HepG2 (cell line): Measurements from ENCODE around the gene NSUN5. TPM values are rescaled to one million over a fixed set of nuclear protein-coding genes. Genes with fewer than 3 reads are reported as not detected.

ENCODE experiments used
- AGO2 ChIP-seq: fragments of 200-400 bp; formaldehyde crosslinking; optimal IDR thresholded peaks from 2 replicates; pipeline ENCODE3; 2017; ENCODE audit warnings: mild to moderate bottlenecking, low read depth, low read length, moderate library complexity
- AHR ChIP-seq: IDR thresholded peaks from 2 replicates; pipeline ENCODE4 v1.6.1; 2018; ENCODE audit warnings: missing genetic modification reagents, missing compliant biosample characterization
- AKAP8 ChIP-seq: sonication (generic); formaldehyde crosslinking; IDR thresholded peaks from 2 replicates; pipeline ENCODE4 v1.5.1; 2020; ENCODE audit warnings: mild to moderate bottlenecking, missing genetic modification reagents
- ATF1 ChIP-seq: IDR thresholded peaks from 2 replicates; pipeline ENCODE4 v1.6.1; 2016; ENCODE audit warnings: mild to moderate bottlenecking, control low read depth
- EZH2 ChIP-seq: conservative IDR thresholded peaks from 2 replicates; pipeline ENCODE4 v1.6.1; 2012; ENCODE audit warnings: mild to moderate bottlenecking, low read depth, low read length, moderate library complexity
- FOXO1 ChIP-seq: sonication (generic); formaldehyde crosslinking; IDR thresholded peaks from 2 replicates; pipeline ENCODE4 v1.4.0; 2020; ENCODE audit warnings: missing genetic modification reagents
- HDAC1 ChIP-seq: sonication (generic); formaldehyde crosslinking; IDR thresholded peaks from 2 replicates; pipeline ENCODE4 v1.5.1; 2020; ENCODE audit warnings: mild to moderate bottlenecking, missing genetic modification reagents
- HOXD1 ChIP-seq: sonication (generic); formaldehyde crosslinking; IDR thresholded peaks from 2 replicates; pipeline ENCODE4 v1.5.0; 2020; ENCODE audit warnings: missing genetic modification reagents
- JARID2 ChIP-seq: sonication (generic); formaldehyde crosslinking; IDR thresholded peaks from 2 replicates; pipeline ENCODE4 v1.8.1; 2023; ENCODE audit warnings: missing genetic modification reagents, inconsistent platforms; ENCODE audit not compliant: insufficient replicate concordance
- NR2F1 ChIP-seq, 2 experiments: fragments of 450-650 bp in 1 of 2; formaldehyde crosslinking in 1 of 2; IDR thresholded peaks; 2 replicates each; pipeline versions ENCODE4 v1.5.0 to v1.6.1; 2016 to 2020; ENCODE audit warnings: mild to moderate bottlenecking in 1 of 2, missing compliant biosample characterization in 1 of 2, missing genetic modification reagents in 1 of 2, moderate library complexity in 1 of 2
- RARG ChIP-seq: sonication (generic); formaldehyde crosslinking; IDR thresholded peaks from 2 replicates; pipeline ENCODE4 v1.4.0; 2020; ENCODE audit warnings: low read depth, mild to moderate bottlenecking, missing genetic modification reagents
- SMC3 ChIP-seq: IDR thresholded peaks from 2 replicates; pipeline ENCODE4 v1.6.1; 2011; ENCODE audit warnings: low read length, improper control_type of control experiment
- ZFP36L1 ChIP-seq: sonication (generic); formaldehyde crosslinking; IDR thresholded peaks from 2 replicates; pipeline ENCODE4 v1.8.0; 2022; ENCODE audit warnings: mild to moderate bottlenecking, missing genetic modification reagents, moderate library complexity
- ZNF224 ChIP-seq: sonication (generic); formaldehyde crosslinking; IDR thresholded peaks from 2 replicates; pipeline ENCODE4 v1.5.0; 2020; ENCODE audit warnings: mild to moderate bottlenecking, missing genetic modification reagents
- ZNF333 ChIP-seq: sonication (generic); formaldehyde crosslinking; IDR thresholded peaks from 2 replicates; pipeline ENCODE4 v1.4.0; 2020; ENCODE audit warnings: mild to moderate bottlenecking, missing genetic modification reagents, borderline replicate concordance
- ZNF468 ChIP-seq: sonication (generic); formaldehyde crosslinking; IDR thresholded peaks from 2 replicates; pipeline ENCODE4 v1.8.0; 2022; ENCODE audit warnings: mild to moderate bottlenecking, moderate library complexity, missing genetic modification reagents
- ZNF557 ChIP-seq: sonication (generic); formaldehyde crosslinking; IDR thresholded peaks from 2 replicates; pipeline ENCODE4 v1.4.0; 2020; ENCODE audit warnings: missing genetic modification reagents
- ZNF615 ChIP-seq: sonication (generic); formaldehyde crosslinking; IDR thresholded peaks from 2 replicates; pipeline ENCODE4 v1.5.0; 2020; ENCODE audit warnings: mild to moderate bottlenecking, missing genetic modification reagents, borderline replicate concordance
- ZNF644 ChIP-seq: IDR thresholded peaks from 2 replicates; pipeline ENCODE4 v1.6.1; 2016; ENCODE audit warnings: low read depth
- ZNF746 ChIP-seq: sonication (generic); formaldehyde crosslinking; IDR thresholded peaks from 2 replicates; pipeline ENCODE4 v1.8.0; 2022; ENCODE audit warnings: mild to moderate bottlenecking, missing genetic modification reagents
- ZNF777 ChIP-seq: sonication (generic); formaldehyde crosslinking; IDR thresholded peaks from 2 replicates; pipeline ENCODE4 v1.4.0; 2020; ENCODE audit warnings: missing genetic modification reagents
- ZNF816 ChIP-seq: sonication (generic); formaldehyde crosslinking; IDR thresholded peaks from 2 replicates; pipeline ENCODE4 v1.8.0; 2022; ENCODE audit warnings: missing genetic modification reagents, mild to moderate bottlenecking, borderline replicate concordance
- polyA plus RNA-seq, 8 experiments: library from polyadenylated mRNA; depleted of rRNA in 3 of 8; stranded (reverse) in 7 of 8; unstranded in 1 of 8; fragments of >200 nt; fragmentation: Illumina TruSeq in 4 of 8; extraction: Trizol in 4 of 8; gene quantifications; 2 replicates each; pipeline versions ENCODE4 v1.2.1 to v1.2.3, GENCODE V29; 2011 to 2016; ENCODE audit warnings: low read depth in 4 of 8, missing spikeins in 1 of 8, mixed read lengths in 1 of 8; ENCODE audit not compliant: insufficient read depth in 1 of 8
- total RNA-seq, 5 experiments: library from RNA; depleted of rRNA; stranded (reverse); fragments of >200 nt; fragmentation: Illumina TruSeq; extraction: Trizol; gene quantifications; 2 replicates each; pipeline ENCODE4 v1.2.3, GENCODE V29; 2016; ENCODE audit warnings: low read depth in 1 of 5
- TF ChIP-seq, protein P1 (sequence below): sonication (generic); formaldehyde crosslinking; IDR thresholded peaks from 2 replicates; pipeline ENCODE4 v1.8.0; 2022; ENCODE audit warnings: mild to moderate bottlenecking, missing genetic modification reagents, borderline replicate concordance
- TF ChIP-seq, protein P2 (sequence below): sonication (generic); formaldehyde crosslinking; IDR thresholded peaks from 2 replicates; pipeline ENCODE4 v1.5.0; 2020; ENCODE audit warnings: missing genetic modification reagents
- TF ChIP-seq, protein P3 (sequence below): sonication (generic); formaldehyde crosslinking; IDR thresholded peaks from 2 replicates; pipeline ENCODE4 v1.4.0; 2020; ENCODE audit warnings: missing genetic modification reagents

Gene NSUN5
- total and polyA plus RNA-seq, 2 of the 13 experiments (the other 11 are each of a cell fraction or from before 2014, with no cell fraction given): 19.9 to 35.8 TPM

DNA sequence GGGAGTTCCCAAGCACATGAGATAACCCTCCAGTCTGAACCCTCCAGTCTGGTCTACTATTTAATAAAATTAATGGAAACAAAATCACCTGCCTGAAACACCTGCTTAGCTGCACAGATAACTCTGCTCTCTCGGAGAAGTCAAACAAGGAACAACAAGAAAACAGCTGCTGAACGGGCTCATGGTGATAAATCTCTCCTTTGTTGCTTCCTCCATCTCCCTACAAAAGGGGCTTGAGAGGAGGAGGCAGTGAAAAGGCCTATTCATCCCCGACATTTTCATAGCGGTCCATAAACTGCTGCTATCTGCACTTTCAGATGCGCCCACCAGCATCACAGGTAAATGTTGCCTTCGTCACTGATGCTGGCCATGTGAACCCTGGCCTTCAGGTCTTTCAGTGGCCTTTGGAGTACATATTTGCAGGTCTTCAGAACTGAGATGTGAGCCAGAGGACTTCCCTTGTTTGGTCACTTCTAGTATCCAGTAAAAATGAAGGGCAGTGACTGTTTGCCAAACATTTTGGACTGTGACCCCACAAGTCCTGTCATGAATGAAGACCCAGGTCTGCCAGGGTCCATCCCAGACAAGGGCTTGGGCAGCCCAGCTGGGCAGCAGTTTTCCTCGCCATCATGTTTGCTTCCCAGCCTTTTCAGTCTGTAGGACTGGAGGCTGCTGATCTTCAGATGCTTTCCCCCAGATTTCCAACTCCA, 35.2 kb upstream of the NSUN5 start (continued):
- TF ChIP-seq ZNF816 (CRISPR knock-in tag) (no peak), ZNF777 (no peak), NR2F1 (CRISPR knock-in tag; IDR thresholded peaks at IDR 0.05) (no peak), ZNF333 (CRISPR knock-in tag) (no peak), ZNF644 (no peak), HDAC1 (CRISPR knock-in tag) (peak; percentile 83), SMC3 (no peak), FOXO1 (CRISPR knock-in tag) (no peak), EZH2 (no peak), ATF1 (CRISPR knock-in tag) (no peak), ZNF746 (CRISPR knock-in tag) (no peak), ZNF557 (CRISPR knock-in tag) (no peak), AGO2 (no peak), AKAP8 (CRISPR knock-in tag) (no peak), AHR (no peak), JARID2 (CRISPR knock-in tag) (no peak), ZNF615 (CRISPR knock-in tag) (no peak), RARG (CRISPR knock-in tag) (no peak), ZNF224 (CRISPR knock-in tag) (no peak), HOXD1 (no peak), ZFP36L1 (CRISPR knock-in tag) (no peak), ZNF468 (CRISPR knock-in tag) (no peak)
- TF ChIP-seq, protein P1, sequence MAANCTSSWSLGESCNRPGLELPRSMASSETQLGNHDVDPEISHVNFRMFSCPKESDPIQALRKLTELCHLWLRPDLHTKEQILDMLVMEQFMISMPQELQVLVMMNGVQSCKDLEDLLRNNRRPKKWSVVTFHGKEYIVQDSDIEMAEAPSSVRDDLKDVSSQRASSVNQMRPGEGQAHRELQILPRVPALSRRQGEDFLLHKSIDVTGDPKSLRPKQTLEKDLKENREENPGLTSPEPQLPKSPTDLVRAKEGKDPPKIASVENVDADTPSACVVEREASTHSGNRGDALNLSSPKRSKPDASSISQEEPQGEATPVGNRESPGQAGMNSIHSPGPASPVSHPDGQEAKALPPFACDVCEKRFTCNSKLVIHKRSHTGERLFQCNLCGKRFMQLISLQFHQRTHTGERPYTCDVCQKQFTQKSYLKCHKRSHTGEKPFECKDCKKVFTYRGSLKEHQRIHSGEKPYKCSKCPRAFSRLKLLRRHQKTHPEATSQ: no peak
- TF ChIP-seq, protein P2, sequence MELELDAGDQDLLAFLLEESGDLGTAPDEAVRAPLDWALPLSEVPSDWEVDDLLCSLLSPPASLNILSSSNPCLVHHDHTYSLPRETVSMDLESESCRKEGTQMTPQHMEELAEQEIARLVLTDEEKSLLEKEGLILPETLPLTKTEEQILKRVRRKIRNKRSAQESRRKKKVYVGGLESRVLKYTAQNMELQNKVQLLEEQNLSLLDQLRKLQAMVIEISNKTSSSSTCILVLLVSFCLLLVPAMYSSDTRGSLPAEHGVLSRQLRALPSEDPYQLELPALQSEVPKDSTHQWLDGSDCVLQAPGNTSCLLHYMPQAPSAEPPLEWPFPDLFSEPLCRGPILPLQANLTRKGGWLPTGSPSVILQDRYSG (CRISPR knock-in tag): no peak
- TF ChIP-seq, protein P3, sequence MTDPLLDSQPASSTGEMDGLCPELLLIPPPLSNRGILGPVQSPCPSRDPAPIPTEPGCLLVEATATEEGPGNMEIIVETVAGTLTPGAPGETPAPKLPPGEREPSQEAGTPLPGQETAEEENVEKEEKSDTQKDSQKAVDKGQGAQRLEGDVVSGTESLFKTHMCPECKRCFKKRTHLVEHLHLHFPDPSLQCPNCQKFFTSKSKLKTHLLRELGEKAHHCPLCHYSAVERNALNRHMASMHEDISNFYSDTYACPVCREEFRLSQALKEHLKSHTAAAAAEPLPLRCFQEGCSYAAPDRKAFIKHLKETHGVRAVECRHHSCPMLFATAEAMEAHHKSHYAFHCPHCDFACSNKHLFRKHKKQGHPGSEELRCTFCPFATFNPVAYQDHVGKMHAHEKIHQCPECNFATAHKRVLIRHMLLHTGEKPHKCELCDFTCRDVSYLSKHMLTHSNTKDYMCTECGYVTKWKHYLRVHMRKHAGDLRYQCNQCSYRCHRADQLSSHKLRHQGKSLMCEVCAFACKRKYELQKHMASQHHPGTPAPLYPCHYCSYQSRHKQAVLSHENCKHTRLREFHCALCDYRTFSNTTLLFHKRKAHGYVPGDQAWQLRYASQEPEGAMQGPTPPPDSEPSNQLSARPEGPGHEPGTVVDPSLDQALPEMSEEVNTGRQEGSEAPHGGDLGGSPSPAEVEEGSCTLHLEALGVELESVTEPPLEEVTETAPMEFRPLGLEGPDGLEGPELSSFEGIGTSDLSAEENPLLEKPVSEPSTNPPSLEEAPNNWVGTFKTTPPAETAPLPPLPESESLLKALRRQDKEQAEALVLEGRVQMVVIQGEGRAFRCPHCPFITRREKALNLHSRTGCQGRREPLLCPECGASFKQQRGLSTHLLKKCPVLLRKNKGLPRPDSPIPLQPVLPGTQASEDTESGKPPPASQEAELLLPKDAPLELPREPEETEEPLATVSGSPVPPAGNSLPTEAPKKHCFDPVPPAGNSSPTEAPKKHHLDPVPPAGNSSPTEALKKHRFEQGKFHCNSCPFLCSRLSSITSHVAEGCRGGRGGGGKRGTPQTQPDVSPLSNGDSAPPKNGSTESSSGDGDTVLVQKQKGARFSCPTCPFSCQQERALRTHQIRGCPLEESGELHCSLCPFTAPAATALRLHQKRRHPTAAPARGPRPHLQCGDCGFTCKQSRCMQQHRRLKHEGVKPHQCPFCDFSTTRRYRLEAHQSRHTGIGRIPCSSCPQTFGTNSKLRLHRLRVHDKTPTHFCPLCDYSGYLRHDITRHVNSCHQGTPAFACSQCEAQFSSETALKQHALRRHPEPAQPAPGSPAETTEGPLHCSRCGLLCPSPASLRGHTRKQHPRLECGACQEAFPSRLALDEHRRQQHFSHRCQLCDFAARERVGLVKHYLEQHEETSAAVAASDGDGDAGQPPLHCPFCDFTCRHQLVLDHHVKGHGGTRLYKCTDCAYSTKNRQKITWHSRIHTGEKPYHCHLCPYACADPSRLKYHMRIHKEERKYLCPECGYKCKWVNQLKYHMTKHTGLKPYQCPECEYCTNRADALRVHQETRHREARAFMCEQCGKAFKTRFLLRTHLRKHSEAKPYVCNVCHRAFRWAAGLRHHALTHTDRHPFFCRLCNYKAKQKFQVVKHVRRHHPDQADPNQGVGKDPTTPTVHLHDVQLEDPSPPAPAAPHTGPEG (CRISPR knock-in tag): no peak
